ENCODE data around the gene ADGRL3.
"Not testable (repeated sequence)": the region's sequence is repeated elsewhere in the genome, so short reads cannot be mapped to it uniquely, and the experiment has no call there.

- not testable (repeated sequence) for TF ChIP-seq CTCF (conservative IDR thresholded peaks at IDR 0.05 in 1 of 2, IDR thresholded peaks at IDR 0.05 in 1 of 2; ENCODE audit: low read depth in 1 of 2, low read length in 2 of 2); EZH2 (IDR thresholded peaks at IDR 0.05; ENCODE audit: low read length, missing control alignments)
Observed at GRCh38 chr4:61756937-61757336, 556.8 kb downstream of the ADGRL3 start.
